Stimulated activated naive CD8-positive, alpha-beta T cell treated with anti-CD3 and anti-CD28 coated beads, Interleukin-15, Interleukin-2, amounts not matched to agents 100 ng/mL and 50 ng/mL, for 24 hours (primary cell): Measurements from ENCODE around the gene KIAA0319L.

ENCODE experiments used
- H3K27ac Mint-ChIP-seq: one replicate; pipeline ENCODE4 v1.8.0; 2021; ENCODE audit warnings: mild to moderate bottlenecking, mixed read lengths
- H3K27me3 Mint-ChIP-seq: one replicate; pipeline ENCODE4 v1.8.0; 2021; ENCODE audit warnings: mixed read lengths
- H3K36me3 Mint-ChIP-seq: one replicate; pipeline ENCODE4 v1.8.0; 2021; ENCODE audit warnings: low read depth, mixed read lengths
- H3K4me1 Mint-ChIP-seq: one replicate; pipeline ENCODE4 v1.8.0; 2021; ENCODE audit warnings: low read depth, mixed read lengths
- H3K4me3 Mint-ChIP-seq: one replicate; pipeline ENCODE4 v1.8.0; 2021; ENCODE audit warnings: mild to moderate bottlenecking, mixed read lengths
- H3K9me3 Mint-ChIP-seq: one replicate; pipeline ENCODE4 v1.8.0; 2021; ENCODE audit warnings: mixed read lengths

Gene KIAA0319L

DNA sequence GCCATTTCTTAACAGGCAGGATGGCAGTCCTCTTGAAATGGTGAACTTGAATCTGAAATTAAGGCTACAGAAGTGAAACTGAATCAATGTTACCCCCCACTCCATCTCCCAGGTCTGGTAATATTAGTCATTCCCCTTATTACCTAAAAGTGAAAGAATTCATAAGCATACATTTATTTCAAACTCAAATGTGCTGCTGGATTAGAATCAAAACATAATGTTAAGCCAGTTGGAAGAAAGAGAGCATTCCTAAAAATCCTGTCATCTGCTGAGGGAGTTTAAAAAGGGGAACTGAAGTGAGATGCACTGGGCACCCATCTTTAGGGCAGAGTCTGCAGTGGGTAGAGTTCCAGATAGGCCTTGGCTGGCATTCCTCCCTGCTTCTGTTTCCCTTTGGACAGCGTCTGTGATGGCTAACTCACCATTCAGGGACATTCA lies 17.4 kb downstream of the KIAA0319L start:
- Mint-ChIP-seq H3K36me3 (peaks cover 27% of the 10 kb centered on the region), H3K4me3 (peak overlapping the region; percentile 65)

DNA sequence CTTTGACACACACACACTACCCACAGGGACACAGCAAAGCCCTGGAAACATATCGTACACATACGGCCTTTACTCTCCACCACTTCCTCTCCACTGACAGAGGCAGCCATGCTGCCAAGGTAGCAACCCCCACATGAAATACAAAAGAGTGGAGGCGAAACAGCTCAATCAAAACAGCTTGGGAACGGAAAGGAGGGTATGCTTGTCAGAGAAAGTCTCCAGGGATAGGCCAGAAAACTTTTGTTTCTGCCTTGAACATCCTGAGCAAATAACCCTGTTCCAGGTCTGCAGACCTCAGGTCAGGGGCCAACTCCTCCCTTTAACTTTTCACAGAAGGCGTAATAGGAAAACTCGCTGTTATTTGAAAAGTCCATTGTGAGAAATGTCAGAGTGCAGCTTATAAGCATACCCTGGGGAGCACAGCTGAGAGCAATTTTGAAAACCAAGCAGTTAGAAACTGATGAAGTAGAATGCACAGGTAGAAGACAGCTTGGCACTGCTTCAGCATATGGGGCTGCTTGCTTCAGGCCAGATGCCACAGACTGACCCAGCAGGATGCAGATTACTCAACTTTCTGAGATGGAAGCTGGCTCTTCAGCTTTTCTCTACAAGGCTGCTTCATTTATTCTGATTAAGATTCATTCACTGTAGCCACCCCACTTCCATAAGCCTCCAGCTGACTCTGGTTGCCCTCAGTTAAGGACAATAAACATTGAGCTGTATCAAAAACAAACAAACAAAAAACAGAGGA lies 18.0 kb downstream of the KIAA0319L start:
- peaks cover 28% of the 10 kb centered on the region for H3K36me3 Mint-ChIP-seq
- H3K27ac Mint-ChIP-seq: peak overlapping the region; percentile 91

More for the DNA sequence above, 17.4 kb downstream of the KIAA0319L start:
- Mint-ChIP-seq H3K27me3 (no peaks in the 10 kb centered on the region), H3K27ac (peak overlapping the region; percentile 91), H3K4me1 (peaks cover 84% of the 10 kb centered on the region), H3K9me3 (no peaks in the 10 kb centered on the region)

DNA sequence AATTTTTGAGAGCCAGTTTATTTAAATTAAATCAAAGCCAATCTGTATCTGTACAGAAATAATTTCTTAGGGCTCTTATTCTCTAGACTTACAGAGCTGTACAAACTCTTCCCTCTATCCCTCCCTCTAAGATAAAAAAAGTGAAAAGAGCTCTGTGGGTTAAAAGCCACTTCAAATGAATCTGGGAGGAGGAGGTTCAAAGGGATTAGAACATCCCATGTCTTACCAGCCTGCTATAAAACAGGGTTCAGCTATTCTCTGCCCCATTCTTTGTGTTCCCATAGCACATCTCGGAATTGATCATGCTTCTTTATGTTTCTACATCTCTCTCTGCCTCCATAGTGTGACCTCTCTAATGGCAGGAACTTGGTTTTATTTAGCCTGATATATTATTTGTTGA lies 19.4 kb downstream of the KIAA0319L start:
- peak overlapping the region; percentile 40 for H3K27ac Mint-ChIP-seq
- peaks cover 73% of the 10 kb centered on the region for H3K4me1 Mint-ChIP-seq
- H3K36me3 Mint-ChIP-seq: peaks cover 37% of the 10 kb centered on the region
- H3K4me3 Mint-ChIP-seq: peak overlapping the region; percentile 10
- no peaks in the 10 kb centered on the region for H3K27me3 Mint-ChIP-seq
- H3K9me3 Mint-ChIP-seq: no peaks in the 10 kb centered on the region

More for the DNA sequence above, 18.0 kb downstream of the KIAA0319L start:
- Mint-ChIP-seq H3K9me3 (no peaks in the 10 kb centered on the region), H3K27me3 (no peaks in the 10 kb centered on the region), H3K4me3 (peak overlapping the region; percentile 65), H3K4me1 (peaks cover 81% of the 10 kb centered on the region)

- no peaks in the 10 kb centered on the region for H3K9me3 Mint-ChIP-seq
- H3K4me1 Mint-ChIP-seq: peaks cover 65% of the 10 kb centered on the region
- no peaks in the 10 kb centered on the region for H3K27me3 Mint-ChIP-seq
- H3K27ac Mint-ChIP-seq: peak overlapping the region; percentile 33
- no peak overlapping the region for H3K4me3 Mint-ChIP-seq
- peaks cover 33% of the 10 kb centered on the region for H3K36me3 Mint-ChIP-seq
Observed at GRCh38 chr1:35536556-35537162, 20.5 kb downstream of the KIAA0319L start.

GRCh38 chr1:35535243-35535642 lies 22.0 kb downstream of the KIAA0319L start:
- H3K27ac Mint-ChIP-seq: no peak overlapping the region
- H3K27me3 Mint-ChIP-seq: no peaks in the 10 kb centered on the region
- H3K36me3 Mint-ChIP-seq: peaks cover 40% of the 10 kb centered on the region
- no peak overlapping the region for H3K4me3 Mint-ChIP-seq
- peaks cover 56% of the 10 kb centered on the region for H3K4me1 Mint-ChIP-seq
- peaks cover 2% of the 10 kb centered on the region for H3K9me3 Mint-ChIP-seq

- peaks cover 4% of the 10 kb centered on the region for H3K9me3 Mint-ChIP-seq
- peaks cover 40% of the 10 kb centered on the region for H3K4me1 Mint-ChIP-seq
- H3K4me3 Mint-ChIP-seq: no peak overlapping the region
- no peak overlapping the region for H3K27ac Mint-ChIP-seq
- H3K27me3 Mint-ChIP-seq: no peaks in the 10 kb centered on the region
- H3K36me3 Mint-ChIP-seq: peaks cover 44% of the 10 kb centered on the region
Observed at GRCh38 chr1:35533586-35533985, 23.6 kb downstream of the KIAA0319L start.

GRCh38 chr1:35532497-35533223 lies 24.5 kb downstream of the KIAA0319L start:
- H3K4me3 Mint-ChIP-seq: no peak overlapping the region
- H3K27me3 Mint-ChIP-seq: no peaks in the 10 kb centered on the region
- H3K36me3 Mint-ChIP-seq: peaks cover 45% of the 10 kb centered on the region
- H3K27ac Mint-ChIP-seq: no peak overlapping the region
- peaks cover 30% of the 10 kb centered on the region for H3K4me1 Mint-ChIP-seq
- peaks cover 4% of the 10 kb centered on the region for H3K9me3 Mint-ChIP-seq

DNA sequence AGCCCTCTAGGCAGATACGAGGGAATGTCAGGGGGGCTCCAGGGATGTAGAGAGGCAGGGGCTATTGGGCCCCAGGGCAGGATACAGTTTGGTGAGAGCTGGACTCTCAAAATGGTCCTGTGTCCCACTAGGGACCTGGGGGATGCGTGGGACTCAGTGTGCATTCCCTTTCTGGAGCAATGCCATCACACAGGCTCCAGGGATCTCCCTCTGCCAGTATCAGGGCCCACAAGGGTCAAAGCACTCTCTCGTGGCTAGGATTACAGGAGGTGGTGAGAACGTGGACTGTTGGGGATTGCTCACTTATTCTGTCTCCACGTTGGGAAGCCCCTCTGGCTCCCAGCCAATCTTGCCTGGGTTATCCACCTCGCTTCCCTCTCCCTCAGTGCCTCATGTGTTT lies 25.8 kb downstream of the KIAA0319L start:
- H3K36me3 Mint-ChIP-seq: peaks cover 52% of the 10 kb centered on the region
- H3K4me1 Mint-ChIP-seq: peaks cover 18% of the 10 kb centered on the region
- H3K9me3 Mint-ChIP-seq: peaks cover 7% of the 10 kb centered on the region
- H3K27ac Mint-ChIP-seq: no peak overlapping the region
- no peak overlapping the region for H3K4me3 Mint-ChIP-seq
- H3K27me3 Mint-ChIP-seq: no peaks in the 10 kb centered on the region

- H3K27me3 Mint-ChIP-seq: no peaks in the 10 kb centered on the region
- H3K27ac Mint-ChIP-seq: no peak overlapping the region
- no peak overlapping the region for H3K4me3 Mint-ChIP-seq
- H3K36me3 Mint-ChIP-seq: peaks cover 49% of the 10 kb centered on the region
- peaks cover 7% of the 10 kb centered on the region for H3K9me3 Mint-ChIP-seq
- H3K4me1 Mint-ChIP-seq: peaks cover 13% of the 10 kb centered on the region
Observed at GRCh38 chr1:35530946-35531345, 26.3 kb downstream of the KIAA0319L start.

DNA sequence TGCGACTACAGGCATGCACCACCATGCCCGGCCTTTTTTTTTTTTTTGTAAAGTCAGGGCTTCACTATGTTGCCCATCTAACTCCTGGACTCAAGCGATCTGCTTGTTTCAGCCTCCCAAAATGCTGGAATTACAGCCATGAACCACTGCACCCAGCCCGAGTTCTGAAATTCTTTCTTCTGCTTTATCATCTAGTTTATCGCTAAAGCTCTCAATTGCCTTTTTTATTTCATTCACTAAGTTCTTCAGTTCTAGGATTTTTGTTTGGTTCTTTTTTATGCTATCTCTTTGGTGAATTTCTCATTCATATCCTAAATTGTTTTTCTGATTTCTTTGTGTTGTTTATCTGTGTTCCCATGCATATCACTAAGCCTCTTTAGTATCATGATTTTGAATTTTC lies 27.0 kb downstream of the KIAA0319L start:
- Mint-ChIP-seq H3K4me3 (no peak overlapping the region), H3K36me3 (peaks cover 48% of the 10 kb centered on the region), H3K27me3 (no peaks in the 10 kb centered on the region), H3K4me1 (peaks cover 6% of the 10 kb centered on the region), H3K27ac (no peak overlapping the region), H3K9me3 (peaks cover 13% of the 10 kb centered on the region)

DNA sequence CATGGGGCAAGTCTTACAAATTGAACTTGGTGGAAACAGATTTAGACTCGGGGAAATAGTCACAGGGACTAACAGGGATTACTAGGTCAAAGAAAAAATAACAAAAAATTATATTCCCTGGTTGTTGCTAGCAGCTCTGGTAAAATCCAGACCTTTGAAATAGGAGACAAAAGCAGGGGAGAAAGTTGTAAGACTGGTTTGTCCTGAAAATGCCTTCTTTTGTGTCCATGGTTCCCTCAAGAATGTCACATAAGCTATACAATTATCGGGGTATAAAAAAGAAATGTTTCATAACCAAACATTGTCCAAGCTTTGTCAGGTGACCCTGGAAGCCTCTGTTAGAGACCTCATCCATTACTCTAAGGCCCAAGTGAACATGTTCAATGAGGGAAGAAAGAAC lies 33.1 kb downstream of the KIAA0319L start:
- Mint-ChIP-seq H3K36me3 (peaks cover 37% of the 10 kb centered on the region), H3K4me1 (peaks cover 3% of the 10 kb centered on the region), H3K27me3 (no peaks in the 10 kb centered on the region), H3K9me3 (peaks cover 23% of the 10 kb centered on the region), H3K27ac (no peak overlapping the region), H3K4me3 (no peak overlapping the region)

GRCh38 chr1:35519432-35519831 lies 37.8 kb downstream of the KIAA0319L start:
- Mint-ChIP-seq H3K27ac (no peak overlapping the region), H3K4me3 (no peak overlapping the region), H3K4me1 (peaks cover 7% of the 10 kb centered on the region), H3K9me3 (peaks cover 29% of the 10 kb centered on the region), H3K36me3 (peaks cover 40% of the 10 kb centered on the region), H3K27me3 (no peaks in the 10 kb centered on the region)

GRCh38 chr1:35518183-35518582 lies 39.0 kb downstream of the KIAA0319L start:
- Mint-ChIP-seq H3K36me3 (peaks cover 32% of the 10 kb centered on the region), H3K27ac (no peak overlapping the region), H3K4me3 (no peak overlapping the region), H3K9me3 (peaks cover 22% of the 10 kb centered on the region), H3K4me1 (peaks cover 7% of the 10 kb centered on the region), H3K27me3 (no peaks in the 10 kb centered on the region)

- Mint-ChIP-seq H3K9me3 (peaks cover 10% of the 10 kb centered on the region), H3K4me3 (no peak overlapping the region), H3K27me3 (no peaks in the 10 kb centered on the region), H3K36me3 (peaks cover 21% of the 10 kb centered on the region), H3K4me1 (peaks cover 42% of the 10 kb centered on the region), H3K27ac (no peak overlapping the region)
Observed at GRCh38 chr1:35511305-35511704, 45.9 kb downstream of the KIAA0319L start.

DNA sequence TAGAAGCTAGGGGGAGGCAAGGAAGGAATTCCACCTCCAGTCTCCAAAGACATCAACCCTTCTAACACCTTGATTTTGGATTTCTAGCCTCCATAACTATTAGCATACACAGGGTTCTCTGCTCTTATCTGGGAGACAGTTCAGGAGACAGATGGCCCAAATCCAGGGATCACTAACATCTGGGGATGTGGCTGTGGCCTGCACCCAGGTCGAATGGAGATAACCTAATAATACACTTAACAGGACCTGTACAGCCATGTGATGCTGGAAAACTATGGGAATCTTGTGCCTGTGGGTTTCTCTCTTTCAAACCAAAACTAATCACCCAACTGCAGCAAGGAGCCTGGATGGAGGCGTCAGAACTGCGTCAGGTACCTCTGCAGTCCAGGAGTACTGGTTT lies 47.6 kb downstream of the KIAA0319L start:
- Mint-ChIP-seq H3K4me3 (no peak overlapping the region), H3K27me3 (no peaks in the 10 kb centered on the region), H3K36me3 (peaks cover 24% of the 10 kb centered on the region), H3K27ac (no peak overlapping the region), H3K9me3 (no peaks in the 10 kb centered on the region), H3K4me1 (peaks cover 52% of the 10 kb centered on the region)
